Activated CD8-positive, alpha-beta T cell treated with anti-CD3 and anti-CD28 coated beads for 36 hours (primary cell): ENCODE data around the gene CDH5. TPM values are rescaled to one million over a fixed set of nuclear protein-coding genes. Genes with fewer than 3 reads are reported as not detected.

ENCODE experiments used
- ATAC-seq: fragments of 200-7000 bp; cut with Tn5 transposase; one replicate; pipeline ENCODE4 v1.10.0; 2021; ENCODE audit warnings: mild to moderate bottlenecking, moderate library complexity
- CTCF ChIA-PET: fragments of 350-600 bp; sonication (Branson Sonifier 250); formaldehyde crosslinking; loops from one replicate; lab custom pipeline; 2021; ENCODE audit warnings: antibody characterized with exemption; lab: Charles Lee
- POLR2A ChIA-PET: fragments of 350-600 bp; sonication (Branson Sonifier 250); formaldehyde crosslinking; loops from one replicate; lab custom pipeline; 2021; ENCODE audit warnings: antibody characterized with exemption; lab: Charles Lee
- DNase-seq: peaks from one replicate; pipeline ENCODE4 v3.0.0-alpha.2; 2020
- H3K27ac Mint-ChIP-seq: one replicate; pipeline ENCODE4 v1.8.0; 2021; ENCODE audit warnings: mild to moderate bottlenecking, mixed read lengths
- H3K27me3 Mint-ChIP-seq: one replicate; pipeline ENCODE4 v1.8.0; 2021; ENCODE audit warnings: mixed read lengths
- H3K36me3 Mint-ChIP-seq: one replicate; pipeline ENCODE4 v1.8.0; 2021; ENCODE audit warnings: low read depth, mixed read lengths
- H3K4me1 Mint-ChIP-seq: one replicate; pipeline ENCODE4 v1.8.0; 2021; ENCODE audit warnings: low read depth, mixed read lengths
- H3K4me3 Mint-ChIP-seq: one replicate; pipeline ENCODE4 v1.8.0; 2021; ENCODE audit warnings: mild to moderate bottlenecking, moderate library complexity, mixed read lengths
- H3K9me3 Mint-ChIP-seq: one replicate; pipeline ENCODE4 v1.8.0; 2021; ENCODE audit warnings: mixed read lengths
- CTCF ChIP-seq: fragments of 200-600 bp; IDR thresholded peaks from one replicate; pipeline ENCODE4 v1.8.0; 2022; ENCODE audit warnings: antibody characterized with exemption, mild to moderate bottlenecking
- intact Hi-C: fragments of 100-400 bp; cut with micrococcal nuclease; formaldehyde crosslinking; loops from one replicate; pipeline ENCODE4 v1.10.0; 2022
- total RNA-seq, 2 experiments: library from RNA; stranded (reverse); gene quantifications; one replicate each; pipeline ENCODE4 v1.2.3, GENCODE V29; 2021

Gene CDH5
- total RNA-seq, 2 experiments from 2014 or later, result not detected

DNA sequence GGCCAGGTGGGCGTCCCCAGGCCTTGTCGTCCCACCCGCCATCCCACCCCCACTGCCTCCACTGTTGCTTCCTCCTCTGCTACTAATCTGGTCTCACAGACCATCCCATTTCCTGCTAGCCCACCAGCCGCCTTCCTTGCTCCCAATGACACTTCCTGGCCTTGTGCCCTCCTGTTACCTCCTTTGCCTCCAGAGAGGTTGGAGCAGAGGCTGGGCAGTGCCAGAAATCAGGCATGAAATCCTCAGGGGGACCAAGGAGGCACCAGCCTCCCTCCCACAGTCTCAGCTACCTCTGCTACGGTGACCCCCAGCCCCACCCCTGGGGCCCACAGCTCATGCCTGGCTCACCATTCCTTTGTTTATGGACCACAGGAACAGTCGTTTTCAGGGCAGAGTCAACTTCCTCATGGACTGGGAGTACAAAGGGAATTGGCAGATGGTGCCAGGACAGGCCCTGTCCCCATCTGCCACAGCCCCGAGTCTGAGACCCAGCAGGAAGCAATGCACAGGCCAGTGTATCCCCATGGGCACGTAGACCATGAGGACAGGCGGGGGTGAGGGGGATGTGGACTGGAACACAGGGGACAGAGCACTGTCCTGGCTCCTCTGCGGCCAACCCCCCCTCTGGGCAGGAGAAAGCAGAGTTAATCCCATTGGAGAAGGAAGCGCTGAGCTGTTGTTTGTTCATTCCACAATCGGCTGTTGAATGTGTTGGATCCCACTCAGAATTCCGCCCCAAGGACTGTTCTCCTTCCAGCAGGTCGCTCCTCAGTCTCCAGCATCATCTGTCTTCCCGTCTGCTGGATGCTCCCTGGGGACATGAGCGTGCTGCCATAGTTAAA, 2.2 kb upstream of the CDH5 start:
- no peak for TF ChIP-seq CTCF
- H3K27me3 Mint-ChIP-seq, result peaks cover 37% of the 10 kb centered on the region
- no peak overlapping the region for H3K4me3 Mint-ChIP-seq
- no peak for DNase-seq
- POLR2A ChIA-PET, result no interaction called here
- H3K27ac Mint-ChIP-seq, result no peak overlapping the region
- H3K36me3 Mint-ChIP-seq, result no peaks in the 10 kb centered on the region
- no peaks in the 10 kb centered on the region for H3K9me3 Mint-ChIP-seq
- intact Hi-C loops, result no loop called here
- no peaks in the 10 kb centered on the region for H3K4me1 Mint-ChIP-seq
- CTCF ChIA-PET, result no interaction called here
- no peak for ATAC-seq

DNA sequence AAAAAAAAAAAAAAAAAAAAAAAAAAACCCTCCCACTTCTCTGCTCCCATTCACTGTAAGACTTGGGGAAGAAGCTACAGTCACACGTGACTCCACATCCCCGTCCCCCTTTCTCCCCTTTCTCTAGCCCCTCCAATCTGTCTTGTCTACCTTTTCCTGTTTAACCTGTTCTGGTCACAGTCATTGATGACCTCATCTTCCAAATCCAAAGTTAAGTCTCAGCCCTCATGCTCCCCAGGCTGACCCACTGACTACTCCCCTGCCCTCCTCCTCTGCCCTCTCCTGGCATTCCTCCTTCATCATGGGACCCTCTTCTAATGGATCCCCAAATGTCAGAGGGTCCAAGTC, 1.6 kb upstream of the CDH5 start:
- H3K27me3 Mint-ChIP-seq, result peaks cover 35% of the 10 kb centered on the region
- H3K4me1 Mint-ChIP-seq, result no peaks in the 10 kb centered on the region
- ChIA-PET CTCF (interaction anchor here (0.9 kb wide), 1 partner anchor 23 kb away, joined by 4 read pairs; no protein-coding TSS in a partner anchor), POLR2A (no interaction called here)
- no peak overlapping the region for H3K27ac Mint-ChIP-seq
- TF ChIP-seq CTCF, result no peak
- intact Hi-C loops, result no loop called here
- no peak for ATAC-seq
- no peaks in the 10 kb centered on the region for H3K9me3 Mint-ChIP-seq
- H3K4me3 Mint-ChIP-seq, result no peak overlapping the region
- H3K36me3 Mint-ChIP-seq, result no peaks in the 10 kb centered on the region
- no peak for DNase-seq

- POLR2A ChIA-PET, result no interaction called here
- no peak for ATAC-seq
- no peak for TF ChIP-seq CTCF
Measured at GRCh38 chr16:66365651-66366050, 840 bp upstream of the CDH5 start.

DNA sequence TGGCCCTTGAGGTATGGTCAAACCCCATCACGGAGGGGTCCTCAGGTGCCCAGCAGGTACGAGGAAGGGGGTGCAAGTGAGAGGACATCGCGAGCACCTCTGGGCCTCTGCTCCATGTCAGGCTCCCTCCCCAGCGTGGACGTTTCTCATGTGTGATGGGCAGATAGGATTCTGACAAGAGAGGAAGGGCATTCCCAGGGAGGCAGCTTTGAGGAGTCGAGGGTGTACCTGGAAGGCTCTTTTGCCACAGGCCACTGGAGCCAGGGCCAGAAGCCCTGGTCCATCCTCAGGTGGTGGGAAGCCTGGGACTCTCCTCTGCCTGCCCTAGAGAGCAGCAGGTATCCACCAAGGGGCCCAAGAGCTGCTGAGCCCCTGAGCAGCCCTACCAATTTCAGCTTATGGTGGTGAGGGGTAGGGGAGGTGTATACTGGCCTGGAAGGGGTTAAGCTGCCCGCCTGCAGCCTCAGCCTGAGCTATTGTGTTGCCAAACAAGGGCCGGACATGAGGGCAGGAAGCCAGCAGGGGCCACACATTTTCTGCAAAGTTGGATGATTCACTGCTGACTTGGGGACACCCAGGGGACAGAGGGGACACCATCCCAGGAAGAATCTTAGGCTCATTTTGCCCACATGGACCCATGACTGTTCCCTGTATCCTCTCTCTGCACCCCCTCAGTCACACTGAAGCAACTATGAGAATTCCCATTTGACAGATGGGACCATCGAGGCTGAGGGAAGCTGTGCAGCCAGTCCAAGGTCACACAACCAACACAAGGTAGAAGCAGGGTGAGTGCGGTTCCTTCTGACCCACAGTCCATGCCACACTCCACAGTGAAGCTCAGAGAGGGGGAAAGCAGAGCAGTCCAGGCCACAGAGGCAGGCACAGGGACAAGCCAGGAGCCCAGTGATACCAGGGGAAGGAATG, 1.7 kb downstream of the CDH5 start:
- peaks cover 17% of the 10 kb centered on the region for H3K27me3 Mint-ChIP-seq
- H3K4me3 Mint-ChIP-seq, result no peak overlapping the region
- no peaks in the 10 kb centered on the region for H3K36me3 Mint-ChIP-seq
- ATAC-seq (no peak), DNase-seq (no peak)
- H3K4me1 Mint-ChIP-seq, result no peaks in the 10 kb centered on the region
- intact Hi-C loops, result no loop called here
- H3K27ac Mint-ChIP-seq, result no peak overlapping the region
- CTCF ChIA-PET, result interaction anchor here (0.7 to 4.8 kb wide), 4 partner anchors 11 to 24 kb away, joined by 3 to 23 read pairs (median 4); no protein-coding TSS in a partner anchor
- H3K9me3 Mint-ChIP-seq, result no peaks in the 10 kb centered on the region
- POLR2A ChIA-PET, result no interaction called here
- no peak for TF ChIP-seq CTCF

More at GRCh38 chr16:66365651-66366050, 840 bp upstream of the CDH5 start:
- DNase-seq, result no peak
- H3K9me3 Mint-ChIP-seq, result no peaks in the 10 kb centered on the region
- H3K27me3 Mint-ChIP-seq, result peaks cover 35% of the 10 kb centered on the region
- no peak overlapping the region for H3K4me3 Mint-ChIP-seq
- H3K36me3 Mint-ChIP-seq, result no peaks in the 10 kb centered on the region
- intact Hi-C loops, result no loop called here
- H3K4me1 Mint-ChIP-seq, result no peaks in the 10 kb centered on the region
- CTCF ChIA-PET, result interaction anchor here (0.9 to 4.8 kb wide), 2 partner anchors 8 to 23 kb away, joined by 4 to 23 read pairs; no protein-coding TSS in a partner anchor
- no peak overlapping the region for H3K27ac Mint-ChIP-seq
